Spleen (tissue), 7 donors: Measurements from ENCODE around the gene TTC7B.

ENCODE experiments used
- POLR2A ChIP-seq, 3 donors: fragments of 450-650 bp; IDR thresholded peaks; one replicate each; pipeline ENCODE4 v1.5.1; 2017; ENCODE audit warnings: antibody characterized with exemption in 3 of 3, mild to moderate bottlenecking in 1 of 3
- POLR2AphosphoS5 ChIP-seq, 3 donors: sonication (generic); formaldehyde crosslinking; IDR thresholded peaks; one replicate each; pipeline ENCODE4 v1.5.1; 2017; ENCODE audit warnings: antibody characterized with exemption in 3 of 3
- TF ChIP-seq, protein P1 (sequence below), 11 experiments: fragments of 200-600 bp in 7 of 11; fragments of 450-650 bp in 4 of 11; sonication (generic) in 4 of 11; IDR thresholded peaks in 8 of 11; conservative IDR thresholded peaks in 3 of 11; 1 replicate in 7 of 11; 2 replicates in 4 of 11; pipeline versions ENCODE4 v1.4.0 to v1.8.0; 2016 to 2021; ENCODE audit warnings: antibody characterized with exemption in 11 of 11, inconsistent platforms in 4 of 11, mild to moderate bottlenecking in 1 of 11
- donor health status: DM: no; HTN: no; CAD: no; lungs with moderate emphysema.
- donor health status: DM: no; HTN: no; CAD: no.
- donor health status: DM: no; HTN: no; CAD: no.

DNA sequence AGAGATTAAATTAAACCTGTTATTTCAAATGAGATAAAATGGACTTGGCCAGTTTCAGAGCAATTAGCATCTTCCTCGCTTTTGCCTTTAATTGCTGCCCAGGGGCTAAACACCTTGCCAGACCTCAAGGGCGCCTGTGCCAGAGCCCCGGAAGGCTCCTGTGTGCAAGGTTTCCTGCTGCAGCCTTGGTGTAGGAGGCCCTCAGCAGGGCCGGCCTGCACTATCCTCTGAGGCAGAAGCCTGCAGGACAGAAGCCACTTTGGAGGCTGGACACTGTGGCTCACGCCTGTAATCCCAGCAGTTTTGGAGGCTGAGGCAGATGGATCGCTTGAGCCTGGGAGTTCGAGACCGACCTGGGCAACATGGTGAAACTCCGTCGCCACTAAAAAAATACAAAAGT, 269.0 kb downstream of the TTC7B start:
- TF ChIP-seq, protein P1, sequence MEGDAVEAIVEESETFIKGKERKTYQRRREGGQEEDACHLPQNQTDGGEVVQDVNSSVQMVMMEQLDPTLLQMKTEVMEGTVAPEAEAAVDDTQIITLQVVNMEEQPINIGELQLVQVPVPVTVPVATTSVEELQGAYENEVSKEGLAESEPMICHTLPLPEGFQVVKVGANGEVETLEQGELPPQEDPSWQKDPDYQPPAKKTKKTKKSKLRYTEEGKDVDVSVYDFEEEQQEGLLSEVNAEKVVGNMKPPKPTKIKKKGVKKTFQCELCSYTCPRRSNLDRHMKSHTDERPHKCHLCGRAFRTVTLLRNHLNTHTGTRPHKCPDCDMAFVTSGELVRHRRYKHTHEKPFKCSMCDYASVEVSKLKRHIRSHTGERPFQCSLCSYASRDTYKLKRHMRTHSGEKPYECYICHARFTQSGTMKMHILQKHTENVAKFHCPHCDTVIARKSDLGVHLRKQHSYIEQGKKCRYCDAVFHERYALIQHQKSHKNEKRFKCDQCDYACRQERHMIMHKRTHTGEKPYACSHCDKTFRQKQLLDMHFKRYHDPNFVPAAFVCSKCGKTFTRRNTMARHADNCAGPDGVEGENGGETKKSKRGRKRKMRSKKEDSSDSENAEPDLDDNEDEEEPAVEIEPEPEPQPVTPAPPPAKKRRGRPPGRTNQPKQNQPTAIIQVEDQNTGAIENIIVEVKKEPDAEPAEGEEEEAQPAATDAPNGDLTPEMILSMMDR (IDR thresholded peaks at IDR 0.05 in 8 of 11, conservative IDR thresholded peaks at IDR 0.05 in 3 of 11) = no peak
- TF ChIP-seq POLR2A (IDR thresholded peaks at IDR 0.05) (no peak), POLR2AphosphoS5 (IDR thresholded peaks at IDR 0.05) (no peak)
